T-cell (primary cell): ENCODE results near the gene TM2D1. TPM values are rescaled to one million over a fixed set of nuclear protein-coding genes. Genes with fewer than 3 reads are reported as not detected.

Experiments used
- ATAC-seq, 4 experiments: fragments of 200-7000 bp in 3 of 4; fragments of 150-1000 bp in 1 of 4; cut with Tn5 transposase; replicated peaks in 1 of 4; 1 replicate in 3 of 4; 2 replicates in 1 of 4; pipeline ENCODE4 v1.10.0; 2021; ENCODE audit warnings: moderate library complexity in 3 of 4, mild to moderate bottlenecking in 2 of 4, moderate number of reproducible peaks in 1 of 4
- CTCF ChIA-PET, 2 donors: fragments of 300-600 bp; sonication (Branson Sonifier 250); formaldehyde crosslinking; loops; one replicate each; lab custom pipeline; 2022; ENCODE audit warnings: antibody characterized with exemption in 2 of 2; lab: Charles Lee
- POLR2A ChIA-PET, 2 donors: fragments of 300-600 bp; sonication (Branson Sonifier 250); formaldehyde crosslinking; loops; one replicate each; lab custom pipeline; 2022; ENCODE audit warnings: antibody characterized with exemption in 2 of 2; lab: Charles Lee
- DNase-seq, 35 experiments: peaks; one replicate each; pipeline versions ENCODE4 v3.0.0 to v3.0.0-alpha.2; 2013 to 2023
- H3K27ac ChIP-seq: one replicate; pipeline ENCODE4 v1.5.1; 2013; ENCODE audit warnings: low read length
- H3K27me3 ChIP-seq, 2 experiments: replicated peaks in 1 of 2; 1 replicate in 1 of 2; 2 replicates in 1 of 2; pipeline versions ENCODE4 v1.6.1 to v1.7.0; 2013; ENCODE audit warnings: low read length in 1 of 2, mixed read lengths in 1 of 2; ENCODE audit not compliant: control insufficient read depth in 2 of 2, insufficient read depth in 2 of 2; ENCODE audit errors: extremely low read depth in 1 of 2
- H3K36me3 ChIP-seq, 2 donors: 1 replicate in 1 of 2; 2 replicates in 1 of 2; pipeline versions ENCODE4 v1.6.1 to v1.7.0; 2013; ENCODE audit warnings: low read length in 1 of 2; ENCODE audit not compliant: control insufficient read depth in 2 of 2, insufficient read depth in 1 of 2; ENCODE audit errors: extremely low read depth in 1 of 2
- H3K4me1 ChIP-seq, 2 experiments: 1 replicate in 1 of 2; 2 replicates in 1 of 2; pipeline versions ENCODE4 v1.6.1 to v1.7.0; 2013; ENCODE audit warnings: low read length in 2 of 2, mixed read lengths in 1 of 2; ENCODE audit not compliant: insufficient read depth in 2 of 2, control insufficient read depth in 1 of 2; ENCODE audit errors: extremely low read depth in 1 of 2
- H3K4me3 ChIP-seq, 2 donors: 1 replicate in 1 of 2; 2 replicates in 1 of 2; pipeline versions ENCODE4 v1.5.1 to v1.7.0; 2013; ENCODE audit warnings: mild to moderate bottlenecking in 2 of 2, low read length in 1 of 2, moderate library complexity in 1 of 2; ENCODE audit not compliant: control insufficient read depth in 1 of 2; ENCODE audit errors: extremely low read depth in 1 of 2
- H3K9me3 ChIP-seq: 2 replicates; pipeline ENCODE4 v1.7.0; 2013
- H3K27ac Mint-ChIP-seq, 2 donors: one replicate each; pipeline ENCODE4 v1.8.0; 2020 to 2021; ENCODE audit warnings: mild to moderate bottlenecking in 2 of 2, mixed read lengths in 2 of 2
- H3K27me3 Mint-ChIP-seq, 2 donors: one replicate each; pipeline ENCODE4 v1.8.0; 2021 to 2022; ENCODE audit warnings: mixed read lengths in 2 of 2
- H3K36me3 Mint-ChIP-seq: one replicate; pipeline ENCODE4 v1.8.0; 2021; ENCODE audit warnings: mixed read lengths
- H3K4me1 Mint-ChIP-seq, 3 donors: one replicate each; pipeline ENCODE4 v1.8.0; 2020 to 2022; ENCODE audit warnings: mixed read lengths in 3 of 3, mild to moderate bottlenecking in 1 of 3
- H3K4me3 Mint-ChIP-seq, 3 donors: one replicate each; pipeline ENCODE4 v1.8.0; 2020 to 2022; ENCODE audit warnings: mild to moderate bottlenecking in 3 of 3, mixed read lengths in 3 of 3, moderate library complexity in 3 of 3
- H3K9me3 Mint-ChIP-seq, 3 donors: one replicate each; pipeline ENCODE4 v1.8.0; 2020 to 2022; ENCODE audit warnings: mixed read lengths in 3 of 3
- WGBS: methylation state at CpG from one replicate; pipeline ENCODE4 v1.1.5; 2013; ENCODE audit warnings: missing lambda C conversion rate; ENCODE audit not compliant: insufficient coverage; 5-methylcytosine and 5-hydroxymethylcytosine counted together
- total RNA-seq, 35 experiments: library from RNA in 6 of 35; stranded (reverse) in 6 of 35; fragments of 120-200 nt in 1 of 35; gene quantifications; one replicate each; pipeline versions ENCODE4 v1.2.1 to v1.2.4 and lab custom pipeline; 2013 to 2026

The TM2D1 gene
- total RNA-seq, 5 donors from 2014 or later (not counting 1 experiment from before 2014, with no cell fraction given), result 21.1 to 41.7 (median 38.5) TPM

DNA sequence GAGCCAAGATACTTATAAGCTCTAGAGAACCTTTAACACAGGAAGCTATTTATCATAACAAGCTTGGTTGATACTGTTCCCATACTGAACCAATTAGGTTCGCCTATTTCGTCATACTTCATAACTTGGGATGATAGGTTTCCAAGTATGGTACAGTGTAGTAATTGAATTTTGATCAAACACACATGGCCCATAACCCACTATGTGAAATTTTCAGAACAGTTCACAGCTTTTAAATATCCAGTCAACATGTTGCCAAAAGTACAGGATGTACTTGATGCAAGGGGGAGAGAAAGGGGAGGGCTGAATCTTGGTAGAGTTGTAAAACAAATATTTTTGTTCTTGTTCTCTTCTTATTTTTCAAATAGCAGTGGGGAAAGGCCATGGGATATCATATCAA lies 86.6 kb downstream of the TM2D1 start:
- H3K36me3 Mint-ChIP-seq, result no peaks in the 10 kb centered on the region
- WGBS, result no CpG with 5 or more reads among the region's 2 CpGs

DNA sequence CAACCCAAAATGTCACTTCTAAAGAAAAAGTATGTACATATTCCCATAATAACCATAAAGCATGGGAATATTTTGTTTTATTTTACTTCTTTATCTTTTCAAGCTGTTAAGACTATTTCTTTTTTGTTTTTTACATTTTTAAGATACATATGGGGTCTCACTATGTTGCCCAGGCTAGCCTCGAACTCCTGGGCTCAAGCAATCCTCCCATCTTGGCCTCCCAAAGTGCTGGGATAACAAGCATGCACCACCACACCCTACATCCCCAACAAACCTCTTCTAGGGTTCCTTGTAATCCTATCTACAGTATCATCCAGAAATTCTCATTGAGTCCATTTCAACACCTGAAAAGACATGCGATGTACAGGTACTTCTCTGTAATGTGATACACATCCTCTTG lies 87.5 kb downstream of the TM2D1 start:
- no peak overlapping the region for H3K27ac Mint-ChIP-seq
- Histone ChIP-seq H3K4me1 (peaks cover 2 to 6% of the 10 kb centered on the region in 2 experiments), H3K27me3 (peaks cover 0 to under 1% of the 10 kb centered on the region in 2 experiments), H3K27ac (no peak overlapping the region), H3K9me3 (no peaks in the 10 kb centered on the region), H3K4me3 (no peak overlapping the region), H3K36me3 (no peaks in the 10 kb centered on the region)
- peaks cover 3 to 4% of the 10 kb centered on the region in 2 donors for H3K27me3 Mint-ChIP-seq
- no CpG with 5 or more reads among the region's 2 CpGs for WGBS
- peaks cover 7 to 14% (median 10%) of the 10 kb centered on the region in 3 donors for H3K4me1 Mint-ChIP-seq
- ChIA-PET POLR2A (no interaction called here), CTCF (no interaction called here)
- no peaks in the 10 kb centered on the region for H3K9me3 Mint-ChIP-seq
- H3K36me3 Mint-ChIP-seq, result no peaks in the 10 kb centered on the region
- no peak overlapping the region for H3K4me3 Mint-ChIP-seq
- DNase-seq, result no peak
- no peak for ATAC-seq

More for the DNA sequence above, 86.6 kb downstream of the TM2D1 start:
- H3K27ac ChIP-seq, result no peak overlapping the region
- DNase-seq (no peak), ATAC-seq (no peak)
- Mint-ChIP-seq H3K27ac (no peak overlapping the region), H3K4me3 (no peak overlapping the region), H3K4me1 (peaks cover 7 to 14% (median 10%) of the 10 kb centered on the region in 3 donors), H3K9me3 (no peaks in the 10 kb centered on the region), H3K27me3 (peaks cover 4 to 5% of the 10 kb centered on the region in 2 donors)
- no peaks in the 10 kb centered on the region for H3K9me3 ChIP-seq
- no peak overlapping the region for H3K4me3 ChIP-seq
- H3K27me3 ChIP-seq, result peaks cover 0 to 3% of the 10 kb centered on the region in 2 experiments
- POLR2A ChIA-PET, result no interaction called here
- H3K36me3 ChIP-seq, result no peaks in the 10 kb centered on the region
- CTCF ChIA-PET, result no interaction called here
- peaks cover 2 to 6% of the 10 kb centered on the region in 2 experiments for H3K4me1 ChIP-seq

DNA sequence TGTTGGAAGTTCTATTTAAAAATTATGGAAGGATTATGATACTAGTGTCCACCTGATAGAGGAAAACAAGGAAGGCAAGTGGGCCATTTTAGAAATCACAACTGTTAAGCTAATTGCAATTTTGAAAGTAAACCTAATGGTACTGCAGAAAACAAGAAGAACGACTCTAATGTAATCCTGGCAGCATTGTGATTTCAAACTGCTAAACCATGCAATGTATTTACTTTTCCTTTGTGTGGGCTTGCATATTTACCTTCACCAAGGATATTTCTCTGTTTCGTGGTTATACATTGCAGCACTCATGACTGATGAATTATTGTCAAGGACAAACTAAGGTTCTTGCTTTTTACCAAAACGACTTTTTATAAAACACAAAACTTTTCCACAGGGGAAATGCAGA lies 88.1 kb downstream of the TM2D1 start:
- ChIA-PET CTCF (interaction anchor here in 1 of 2 donors (0.6 kb wide), 1 partner anchor 591 kb away, joined by 3 read pairs; no protein-coding TSS in a partner anchor), POLR2A (no interaction called here)
- H3K27ac Mint-ChIP-seq, result no peak overlapping the region
- H3K27ac ChIP-seq, result no peak overlapping the region
- H3K36me3 ChIP-seq, result no peaks in the 10 kb centered on the region
- H3K4me1 Mint-ChIP-seq, result peaks cover 6 to 11% (median 10%) of the 10 kb centered on the region in 3 donors
- no peak overlapping the region for H3K4me3 Mint-ChIP-seq
- peaks cover 3 to 4% of the 10 kb centered on the region in 2 donors for H3K27me3 Mint-ChIP-seq
- H3K27me3 ChIP-seq, result no peaks in the 10 kb centered on the region
- no peak overlapping the region for H3K4me3 ChIP-seq
- no peaks in the 10 kb centered on the region for H3K9me3 ChIP-seq
- peaks cover 2 to 4% of the 10 kb centered on the region in 2 experiments for H3K4me1 ChIP-seq
- whole genome bisulfite sequencing, result 60% methylated on average over 1 of the region's 3 CpGs
- DNase-seq (no peak), ATAC-seq (no peak)
- H3K36me3 Mint-ChIP-seq, result no peaks in the 10 kb centered on the region
- no peaks in the 10 kb centered on the region for H3K9me3 Mint-ChIP-seq

DNA sequence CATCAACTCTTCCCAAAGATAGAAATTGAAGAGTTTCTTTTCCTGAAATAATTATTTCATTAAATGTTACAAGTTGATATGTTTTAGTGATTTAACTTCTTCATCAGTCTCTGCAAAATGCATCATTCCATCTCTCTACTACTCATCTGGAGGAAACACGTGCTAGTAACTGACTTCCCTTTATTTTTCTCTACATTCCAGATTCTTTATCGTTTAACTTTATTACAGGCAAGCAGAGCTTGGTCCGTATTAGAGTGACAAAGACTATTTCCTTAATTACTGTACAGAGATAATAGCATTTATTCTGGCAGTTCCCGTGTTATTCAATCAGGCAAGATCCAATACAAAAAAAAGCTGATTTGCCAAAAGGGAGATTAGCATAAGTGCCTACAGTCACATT lies 88.6 kb downstream of the TM2D1 start:
- CTCF ChIA-PET, result interaction anchor here in 1 of 2 donors (0.6 kb wide), 1 partner anchor 591 kb away, joined by 3 read pairs; no protein-coding TSS in a partner anchor

DNA sequence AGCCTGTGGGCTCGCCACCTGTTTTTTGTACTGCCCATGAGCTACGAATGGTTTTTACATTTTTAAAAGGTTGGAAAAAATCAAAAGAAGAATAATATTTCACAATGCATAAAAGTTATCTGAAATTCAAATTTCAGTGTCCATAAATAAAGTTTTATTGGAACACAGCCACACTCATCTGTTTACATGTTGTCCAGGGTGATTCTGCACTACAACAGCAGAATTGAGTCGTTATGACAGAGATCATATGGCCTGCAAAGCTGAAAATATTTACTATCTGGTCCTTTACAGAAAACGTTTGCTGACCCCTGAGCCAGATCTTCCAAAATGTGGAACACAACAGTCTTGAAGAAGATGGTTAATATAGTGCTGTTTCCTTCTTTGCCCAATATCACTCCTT lies 89.4 kb downstream of the TM2D1 start:
- ChIA-PET CTCF (interaction anchor here in 1 of 2 donors (0.6 kb wide), 1 partner anchor 33 kb away, joined by 6 read pairs; no protein-coding TSS in a partner anchor), POLR2A (no interaction called here)
- no peak overlapping the region for H3K27ac Mint-ChIP-seq
- peaks cover 6 to 7% of the 10 kb centered on the region in 2 donors for H3K27me3 Mint-ChIP-seq
- no peak for DNase-seq
- Histone ChIP-seq H3K27ac (no peak overlapping the region), H3K27me3 (no peaks in the 10 kb centered on the region), H3K4me1 (no peaks in the 10 kb centered on the region), H3K4me3 (no peak overlapping the region), H3K9me3 (no peaks in the 10 kb centered on the region), H3K36me3 (no peaks in the 10 kb centered on the region)
- H3K36me3 Mint-ChIP-seq, result no peaks in the 10 kb centered on the region
- no peaks in the 10 kb centered on the region for H3K9me3 Mint-ChIP-seq
- 67% methylated on average over 1 of the region's 4 CpGs for WGBS
- H3K4me3 Mint-ChIP-seq, result no peak overlapping the region
- H3K4me1 Mint-ChIP-seq, result no peaks in the 10 kb centered on the region
- no peak for ATAC-seq

More for the DNA sequence above, 88.6 kb downstream of the TM2D1 start:
- no CpG with 5 or more reads among the region's 4 CpGs for WGBS
- H3K36me3 Mint-ChIP-seq, result no peaks in the 10 kb centered on the region
- peaks cover 3 to 7% (median 5%) of the 10 kb centered on the region in 3 donors for H3K4me1 Mint-ChIP-seq
- no peak overlapping the region for H3K4me3 Mint-ChIP-seq
- no peak for ATAC-seq
- Histone ChIP-seq H3K4me1 (peaks cover 0 to 1% of the 10 kb centered on the region in 2 experiments), H3K4me3 (no peak overlapping the region), H3K36me3 (no peaks in the 10 kb centered on the region), H3K9me3 (no peaks in the 10 kb centered on the region), H3K27ac (no peak overlapping the region), H3K27me3 (no peaks in the 10 kb centered on the region)
- H3K27ac Mint-ChIP-seq, result no peak overlapping the region
- H3K9me3 Mint-ChIP-seq, result no peaks in the 10 kb centered on the region
- H3K27me3 Mint-ChIP-seq, result peaks cover 6% of the 10 kb centered on the region in 2 donors
- POLR2A ChIA-PET, result no interaction called here
- DNase-seq, result no peak

DNA sequence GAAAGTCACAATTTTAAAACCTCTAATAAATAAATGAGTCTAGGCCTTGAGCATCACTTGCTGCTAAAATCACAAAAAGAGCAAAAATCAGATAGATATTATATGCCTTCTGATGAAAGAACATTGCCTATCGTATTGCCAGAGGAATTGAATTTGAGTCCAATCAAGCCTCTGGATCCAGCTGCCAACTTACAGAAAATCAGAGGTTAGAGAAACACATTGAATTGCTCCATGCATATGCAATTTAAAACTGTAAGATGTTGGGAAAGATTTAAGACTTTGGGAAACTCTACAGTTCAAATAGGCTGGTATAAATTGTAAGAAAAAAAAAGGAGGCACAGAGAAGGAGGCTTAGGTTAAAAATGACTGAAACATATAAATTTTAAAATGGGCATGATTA lies 93.5 kb downstream of the TM2D1 start:
- DNase-seq, result no peak
- Mint-ChIP-seq H3K4me3 (no peak overlapping the region), H3K27ac (no peak overlapping the region), H3K27me3 (peaks cover 6 to 8% of the 10 kb centered on the region in 2 donors), H3K9me3 (no peaks in the 10 kb centered on the region), H3K4me1 (no peaks in the 10 kb centered on the region), H3K36me3 (no peaks in the 10 kb centered on the region)
- Histone ChIP-seq H3K27ac (no peak overlapping the region), H3K9me3 (no peaks in the 10 kb centered on the region), H3K4me1 (no peaks in the 10 kb centered on the region), H3K36me3 (no peaks in the 10 kb centered on the region), H3K4me3 (no peak overlapping the region), H3K27me3 (no peaks in the 10 kb centered on the region)
- ChIA-PET CTCF (interaction anchor here in 1 of 2 donors (1.7 kb wide), 1 partner anchor 14 kb away, joined by 5 read pairs; no protein-coding TSS in a partner anchor), POLR2A (no interaction called here)
- WGBS, result no CpG with 5 or more reads among the region's 1 CpG
- no peak for ATAC-seq
